Testis (tissue), 2 donors: ENCODE measurements around the gene CDC42EP4.

Source experiments
- POLR2A ChIP-seq: fragments of 450-650 bp; IDR thresholded peaks from one replicate; pipeline ENCODE4 v1.6.1; 2017; ENCODE audit warnings: antibody characterized with exemption, mild to moderate bottlenecking, moderate library complexity
- TF ChIP-seq, protein P1 (sequence below), 3 experiments: fragments of 450-650 bp in 2 of 3; fragments of 200-600 bp in 1 of 3; sonication (generic) in 1 of 3; IDR thresholded peaks; one replicate each; pipeline ENCODE4 v1.5.1; 2016 to 2019; ENCODE audit warnings: antibody characterized with exemption in 3 of 3, mild to moderate bottlenecking in 2 of 3, moderate library complexity in 1 of 3

DNA sequence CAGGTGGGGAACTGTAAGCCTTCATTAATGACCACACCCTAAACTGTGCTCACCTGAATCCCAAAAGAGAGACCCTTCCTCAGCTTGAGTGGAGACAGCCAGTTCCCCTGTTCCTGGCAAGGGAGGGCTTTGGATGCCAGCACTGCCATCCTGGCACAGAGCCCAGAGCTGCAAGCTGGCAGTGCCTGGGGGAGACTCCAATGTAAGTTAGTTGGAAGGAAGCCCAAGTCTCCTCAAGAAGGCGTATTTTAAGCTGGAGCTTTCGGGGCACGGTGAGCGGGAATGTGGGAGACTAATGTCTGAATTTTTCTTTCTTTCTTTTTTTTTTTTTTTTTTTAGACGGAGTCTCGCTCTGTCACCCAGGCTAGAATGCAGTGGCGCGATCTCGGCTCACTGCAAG, 4.7 kb downstream of the CDC42EP4 start:
- TF ChIP-seq, protein P1, sequence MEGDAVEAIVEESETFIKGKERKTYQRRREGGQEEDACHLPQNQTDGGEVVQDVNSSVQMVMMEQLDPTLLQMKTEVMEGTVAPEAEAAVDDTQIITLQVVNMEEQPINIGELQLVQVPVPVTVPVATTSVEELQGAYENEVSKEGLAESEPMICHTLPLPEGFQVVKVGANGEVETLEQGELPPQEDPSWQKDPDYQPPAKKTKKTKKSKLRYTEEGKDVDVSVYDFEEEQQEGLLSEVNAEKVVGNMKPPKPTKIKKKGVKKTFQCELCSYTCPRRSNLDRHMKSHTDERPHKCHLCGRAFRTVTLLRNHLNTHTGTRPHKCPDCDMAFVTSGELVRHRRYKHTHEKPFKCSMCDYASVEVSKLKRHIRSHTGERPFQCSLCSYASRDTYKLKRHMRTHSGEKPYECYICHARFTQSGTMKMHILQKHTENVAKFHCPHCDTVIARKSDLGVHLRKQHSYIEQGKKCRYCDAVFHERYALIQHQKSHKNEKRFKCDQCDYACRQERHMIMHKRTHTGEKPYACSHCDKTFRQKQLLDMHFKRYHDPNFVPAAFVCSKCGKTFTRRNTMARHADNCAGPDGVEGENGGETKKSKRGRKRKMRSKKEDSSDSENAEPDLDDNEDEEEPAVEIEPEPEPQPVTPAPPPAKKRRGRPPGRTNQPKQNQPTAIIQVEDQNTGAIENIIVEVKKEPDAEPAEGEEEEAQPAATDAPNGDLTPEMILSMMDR (IDR thresholded peaks at IDR 0.05), result no peak
- no peak for TF ChIP-seq POLR2A
